AG10803 (cell line): ENCODE data around the gene NCS1.

Experiments
- DNase-seq: peaks from one replicate; pipeline ENCODE4 v3.0.0; 2010; ENCODE audit warnings: low read depth
- H3K4me3 ChIP-seq: 2 replicates; pipeline ENCODE4 v1.5.1; 2011; ENCODE audit warnings: mild to moderate bottlenecking, low read length, control low read depth
- TF ChIP-seq, protein P1 (sequence below): conservative IDR thresholded peaks from 2 replicates; pipeline ENCODE4 v1.5.1; 2011; ENCODE audit warnings: mild to moderate bottlenecking, low read length, control low read depth, inconsistent platforms

Gene NCS1

GRCh38 chr9:130147198-130147597 is 25.0 kb upstream of the NCS1 start:
- H3K4me3 ChIP-seq, result no peak overlapping the region
- TF ChIP-seq, protein P1, sequence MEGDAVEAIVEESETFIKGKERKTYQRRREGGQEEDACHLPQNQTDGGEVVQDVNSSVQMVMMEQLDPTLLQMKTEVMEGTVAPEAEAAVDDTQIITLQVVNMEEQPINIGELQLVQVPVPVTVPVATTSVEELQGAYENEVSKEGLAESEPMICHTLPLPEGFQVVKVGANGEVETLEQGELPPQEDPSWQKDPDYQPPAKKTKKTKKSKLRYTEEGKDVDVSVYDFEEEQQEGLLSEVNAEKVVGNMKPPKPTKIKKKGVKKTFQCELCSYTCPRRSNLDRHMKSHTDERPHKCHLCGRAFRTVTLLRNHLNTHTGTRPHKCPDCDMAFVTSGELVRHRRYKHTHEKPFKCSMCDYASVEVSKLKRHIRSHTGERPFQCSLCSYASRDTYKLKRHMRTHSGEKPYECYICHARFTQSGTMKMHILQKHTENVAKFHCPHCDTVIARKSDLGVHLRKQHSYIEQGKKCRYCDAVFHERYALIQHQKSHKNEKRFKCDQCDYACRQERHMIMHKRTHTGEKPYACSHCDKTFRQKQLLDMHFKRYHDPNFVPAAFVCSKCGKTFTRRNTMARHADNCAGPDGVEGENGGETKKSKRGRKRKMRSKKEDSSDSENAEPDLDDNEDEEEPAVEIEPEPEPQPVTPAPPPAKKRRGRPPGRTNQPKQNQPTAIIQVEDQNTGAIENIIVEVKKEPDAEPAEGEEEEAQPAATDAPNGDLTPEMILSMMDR, result no peak
- DNase-seq, result no peak

GRCh38 chr9:130147910-130148309 is 24.3 kb upstream of the NCS1 start:
- DNase-seq, result no peak
- TF ChIP-seq, protein P1, result no peak

GRCh38 chr9:130149031-130149430 is 23.2 kb upstream of the NCS1 start:
- no peak for DNase-seq
- TF ChIP-seq, protein P1, result no peak

More at GRCh38 chr9:130147910-130148309, 24.3 kb upstream of the NCS1 start:
- no peak overlapping the region for H3K4me3 ChIP-seq

DNA sequence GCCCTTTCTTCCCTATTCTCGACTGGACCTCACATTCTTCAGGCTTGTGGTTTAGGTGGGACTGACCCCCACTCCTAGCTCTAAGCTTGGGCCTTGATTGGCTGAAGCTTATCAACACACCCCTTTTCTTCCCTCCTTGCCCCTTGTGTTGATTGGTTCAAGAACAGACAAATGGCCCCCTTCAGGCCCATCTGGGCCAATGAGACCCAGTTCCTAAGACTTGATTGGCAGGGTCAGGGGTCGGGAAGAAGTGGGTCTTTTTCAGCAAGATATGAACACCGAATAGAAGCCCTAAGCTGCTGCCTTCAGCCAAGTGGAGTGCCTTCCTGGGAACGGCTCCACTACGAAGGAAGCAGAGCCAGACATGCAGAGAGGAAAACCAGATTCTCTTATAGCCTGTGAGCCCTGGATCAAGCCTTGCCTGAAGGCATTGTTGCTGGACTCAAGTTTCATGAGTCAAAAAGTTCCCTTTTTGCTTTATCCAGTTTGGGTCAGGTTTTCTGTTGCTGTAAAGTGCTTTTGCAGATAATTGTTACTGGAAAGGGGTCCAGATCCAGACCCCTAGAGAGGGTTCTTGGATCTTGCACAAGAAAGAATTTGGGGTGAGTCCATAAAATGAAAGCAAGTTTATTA is 22.4 kb upstream of the NCS1 start:
- TF ChIP-seq, protein P1, result no peak
- no peak overlapping the region for H3K4me3 ChIP-seq
- no peak for DNase-seq

More at GRCh38 chr9:130149031-130149430, 23.2 kb upstream of the NCS1 start:
- no peak overlapping the region for H3K4me3 ChIP-seq

GRCh38 chr9:130150779-130151382 is 21.3 kb upstream of the NCS1 start:
- H3K4me3 ChIP-seq, result no peak overlapping the region
- peak; percentile 34 for DNase-seq
- TF ChIP-seq, protein P1, result no peak

DNA sequence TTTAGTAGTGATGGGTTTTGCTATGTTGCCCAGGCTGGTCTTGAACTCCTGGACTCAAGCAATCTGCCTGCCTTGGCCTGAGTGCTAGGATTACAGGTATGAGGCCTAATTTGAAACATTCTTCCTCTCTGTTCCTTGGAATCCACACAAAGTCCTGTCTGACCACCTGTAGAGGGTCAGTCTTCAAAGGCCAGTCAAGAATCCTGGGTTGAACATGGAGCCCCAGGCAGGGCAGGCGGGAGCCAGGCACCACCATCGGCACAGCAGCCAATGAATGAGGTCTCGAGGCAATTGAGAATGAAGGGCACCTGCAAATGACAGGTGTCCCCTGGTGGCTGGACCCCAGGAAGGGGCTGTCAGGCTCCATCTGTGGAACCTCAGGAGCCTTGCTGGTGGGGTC is 17.4 kb upstream of the NCS1 start:
- no peak overlapping the region for H3K4me3 ChIP-seq
- DNase-seq, result no peak
- TF ChIP-seq, protein P1, result no peak

GRCh38 chr9:130155647-130156046 is 16.6 kb upstream of the NCS1 start:
- no peak for DNase-seq
- TF ChIP-seq, protein P1, result no peak
- no peak overlapping the region for H3K4me3 ChIP-seq
